WTC11 (cell line): ENCODE results near the gene VSTM2B. TPM values are rescaled to one million over a fixed set of nuclear protein-coding genes. Genes with fewer than 3 reads are reported as not detected.

Experiments
- ATAC-seq: fragments of 200-7000 bp; cut with Tn5 transposase; 2 replicates; pipeline ENCODE4 v1.10.0; 2021; ENCODE audit warnings: mild to moderate bottlenecking, moderate library complexity
- CTCF ChIA-PET: fragments of 300-600 bp; sonication (Branson Sonifier 250); formaldehyde crosslinking; loops from one replicate; lab custom pipeline; 2021; ENCODE audit warnings: antibody characterized with exemption; lab: Charles Lee
- POLR2A ChIA-PET: fragments of 350-600 bp; sonication (Branson Sonifier 250); formaldehyde crosslinking; loops from one replicate; lab custom pipeline; 2021; ENCODE audit warnings: antibody characterized with exemption; lab: Charles Lee
- DNase-seq: peaks from one replicate; pipeline ENCODE4 v3.0.0; 2021; ENCODE audit warnings: low spot score
- H3K27ac Mint-ChIP-seq: 2 replicates; pipeline ENCODE4 v1.8.0; 2021; ENCODE audit warnings: mixed read lengths
- H3K27me3 Mint-ChIP-seq: 2 replicates; pipeline ENCODE4 v1.8.0; 2021; ENCODE audit warnings: low read depth, mild to moderate bottlenecking, moderate library complexity, mixed read lengths
- H3K36me3 Mint-ChIP-seq: 2 replicates; pipeline ENCODE4 v1.8.0; 2021; ENCODE audit warnings: mixed read lengths
- H3K4me1 Mint-ChIP-seq: 2 replicates; pipeline ENCODE4 v1.8.0; 2022; ENCODE audit warnings: mixed read lengths
- H3K4me3 Mint-ChIP-seq: 2 replicates; pipeline ENCODE4 v1.8.0; 2021; ENCODE audit warnings: mild to moderate bottlenecking, moderate library complexity, mixed read lengths
- H3K9me3 Mint-ChIP-seq: 2 replicates; pipeline ENCODE4 v1.8.0; 2021; ENCODE audit warnings: mixed read lengths
- ATF1 ChIP-seq: sonication (generic); formaldehyde crosslinking; IDR thresholded peaks from 2 replicates; pipeline ENCODE4 v1.8.1; 2023; ENCODE audit warnings: mild to moderate bottlenecking, moderate library complexity, missing genetic modification reagents
- CBFB ChIP-seq: sonication (generic); formaldehyde crosslinking; IDR thresholded peaks from 2 replicates; pipeline ENCODE4 v1.8.1; 2022; ENCODE audit warnings: mild to moderate bottlenecking, low read depth, missing genetic modification reagents
- E2F1 ChIP-seq: sonication (generic); formaldehyde crosslinking; IDR thresholded peaks from 2 replicates; pipeline ENCODE4 v1.8.0; 2022; ENCODE audit warnings: mild to moderate bottlenecking, missing genetic modification reagents
- MAX ChIP-seq: sonication (generic); formaldehyde crosslinking; IDR thresholded peaks from 2 replicates; pipeline ENCODE4 v1.8.0; 2022; ENCODE audit warnings: mild to moderate bottlenecking, missing genetic modification reagents
- NFATC4 ChIP-seq: fragments of 250-450 bp; sonication (Bioruptor Pico); IDR thresholded peaks from 2 replicates; pipeline ENCODE4 v1.9.0; 2021; ENCODE audit warnings: mild to moderate bottlenecking
- NFYB ChIP-seq: sonication (generic); formaldehyde crosslinking; conservative IDR thresholded peaks from 2 replicates; pipeline ENCODE4 v1.8.0; 2022; ENCODE audit warnings: low read depth, missing genetic modification reagents
- ZNF219 ChIP-seq: sonication (generic); formaldehyde crosslinking; IDR thresholded peaks from 2 replicates; pipeline ENCODE4 v1.8.0; 2023; ENCODE audit warnings: missing genetic modification reagents, mild to moderate bottlenecking, borderline replicate concordance
- ZNF263 ChIP-seq: sonication (generic); formaldehyde crosslinking; IDR thresholded peaks from 2 replicates; pipeline ENCODE4 v1.8.1; 2022; ENCODE audit warnings: low read depth, mild to moderate bottlenecking, moderate library complexity, missing genetic modification reagents
- ZNF281 ChIP-seq: sonication (generic); formaldehyde crosslinking; IDR thresholded peaks from 2 replicates; pipeline ENCODE4 v1.8.0; 2023; ENCODE audit warnings: mild to moderate bottlenecking, missing genetic modification reagents
- ZNF671 ChIP-seq: fragments of 250-450 bp; sonication (Bioruptor Pico); IDR thresholded peaks from 2 replicates; pipeline ENCODE4 v1.8.0; 2021; ENCODE audit warnings: mild to moderate bottlenecking
- total RNA-seq: library from RNA; stranded (reverse); gene quantifications from 3 replicates; pipeline ENCODE4 v1.2.3, GENCODE V29; 2021
- TF ChIP-seq, protein P1 (sequence below): sonication (generic); formaldehyde crosslinking; IDR thresholded peaks from 2 replicates; pipeline ENCODE4 v1.8.1; 2022; ENCODE audit warnings: missing genetic modification reagents, borderline replicate concordance
- TF ChIP-seq, protein P2 (sequence below): sonication (generic); formaldehyde crosslinking; IDR thresholded peaks from 2 replicates; pipeline ENCODE4 v1.8.1; 2022; ENCODE audit warnings: mild to moderate bottlenecking, moderate library complexity, missing genetic modification reagents
- TF ChIP-seq, protein P3 (sequence below): sonication (generic); formaldehyde crosslinking; IDR thresholded peaks from 2 replicates; pipeline ENCODE4 v1.8.0; 2022; ENCODE audit warnings: missing genetic modification reagents
- TF ChIP-seq, protein P4 (sequence below): sonication (generic); formaldehyde crosslinking; conservative IDR thresholded peaks from 2 replicates; pipeline ENCODE4 v1.8.1; 2023; ENCODE audit warnings: mild to moderate bottlenecking, low read depth, missing genetic modification reagents, moderate library complexity
- TF ChIP-seq, protein P5 (sequence below): sonication (generic); formaldehyde crosslinking; IDR thresholded peaks from 2 replicates; pipeline ENCODE4 v1.8.1; 2023; ENCODE audit warnings: mild to moderate bottlenecking, moderate library complexity, missing genetic modification reagents

VSTM2B gene
- total RNA-seq, 1 experiment from 2014 or later = 3.2 TPM

- peaks cover 3% of the 10 kb centered on the region; the same call in 1 of the 2 replicates for H3K27me3 Mint-ChIP-seq
- no peak for TF ChIP-seq NFATC4 (CRISPR knock-in tag)
- TF ChIP-seq ZNF671 (CRISPR knock-in tag) = no peak
- TF ChIP-seq ZNF281 (CRISPR knock-in tag) = no peak
- TF ChIP-seq, protein P1, sequence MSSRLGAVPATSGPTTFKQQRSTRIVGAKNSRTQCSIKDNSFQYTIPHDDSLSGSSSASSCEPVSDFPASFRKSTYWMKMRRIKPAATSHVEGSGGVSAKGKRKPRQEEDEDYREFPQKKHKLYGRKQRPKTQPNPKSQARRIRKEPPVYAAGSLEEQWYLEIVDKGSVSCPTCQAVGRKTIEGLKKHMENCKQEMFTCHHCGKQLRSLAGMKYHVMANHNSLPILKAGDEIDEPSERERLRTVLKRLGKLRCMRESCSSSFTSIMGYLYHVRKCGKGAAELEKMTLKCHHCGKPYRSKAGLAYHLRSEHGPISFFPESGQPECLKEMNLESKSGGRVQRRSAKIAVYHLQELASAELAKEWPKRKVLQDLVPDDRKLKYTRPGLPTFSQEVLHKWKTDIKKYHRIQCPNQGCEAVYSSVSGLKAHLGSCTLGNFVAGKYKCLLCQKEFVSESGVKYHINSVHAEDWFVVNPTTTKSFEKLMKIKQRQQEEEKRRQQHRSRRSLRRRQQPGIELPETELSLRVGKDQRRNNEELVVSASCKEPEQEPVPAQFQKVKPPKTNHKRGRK = no peak
- TF ChIP-seq, protein P2, sequence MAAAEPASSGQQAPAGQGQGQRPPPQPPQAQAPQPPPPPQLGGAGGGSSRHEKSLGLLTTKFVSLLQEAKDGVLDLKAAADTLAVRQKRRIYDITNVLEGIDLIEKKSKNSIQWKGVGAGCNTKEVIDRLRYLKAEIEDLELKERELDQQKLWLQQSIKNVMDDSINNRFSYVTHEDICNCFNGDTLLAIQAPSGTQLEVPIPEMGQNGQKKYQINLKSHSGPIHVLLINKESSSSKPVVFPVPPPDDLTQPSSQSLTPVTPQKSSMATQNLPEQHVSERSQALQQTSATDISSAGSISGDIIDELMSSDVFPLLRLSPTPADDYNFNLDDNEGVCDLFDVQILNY (CRISPR knock-in tag) = no peak
- no peak for TF ChIP-seq MAX (CRISPR knock-in tag)
- TF ChIP-seq NFYB (CRISPR knock-in tag) = no peak
- TF ChIP-seq, protein P3, sequence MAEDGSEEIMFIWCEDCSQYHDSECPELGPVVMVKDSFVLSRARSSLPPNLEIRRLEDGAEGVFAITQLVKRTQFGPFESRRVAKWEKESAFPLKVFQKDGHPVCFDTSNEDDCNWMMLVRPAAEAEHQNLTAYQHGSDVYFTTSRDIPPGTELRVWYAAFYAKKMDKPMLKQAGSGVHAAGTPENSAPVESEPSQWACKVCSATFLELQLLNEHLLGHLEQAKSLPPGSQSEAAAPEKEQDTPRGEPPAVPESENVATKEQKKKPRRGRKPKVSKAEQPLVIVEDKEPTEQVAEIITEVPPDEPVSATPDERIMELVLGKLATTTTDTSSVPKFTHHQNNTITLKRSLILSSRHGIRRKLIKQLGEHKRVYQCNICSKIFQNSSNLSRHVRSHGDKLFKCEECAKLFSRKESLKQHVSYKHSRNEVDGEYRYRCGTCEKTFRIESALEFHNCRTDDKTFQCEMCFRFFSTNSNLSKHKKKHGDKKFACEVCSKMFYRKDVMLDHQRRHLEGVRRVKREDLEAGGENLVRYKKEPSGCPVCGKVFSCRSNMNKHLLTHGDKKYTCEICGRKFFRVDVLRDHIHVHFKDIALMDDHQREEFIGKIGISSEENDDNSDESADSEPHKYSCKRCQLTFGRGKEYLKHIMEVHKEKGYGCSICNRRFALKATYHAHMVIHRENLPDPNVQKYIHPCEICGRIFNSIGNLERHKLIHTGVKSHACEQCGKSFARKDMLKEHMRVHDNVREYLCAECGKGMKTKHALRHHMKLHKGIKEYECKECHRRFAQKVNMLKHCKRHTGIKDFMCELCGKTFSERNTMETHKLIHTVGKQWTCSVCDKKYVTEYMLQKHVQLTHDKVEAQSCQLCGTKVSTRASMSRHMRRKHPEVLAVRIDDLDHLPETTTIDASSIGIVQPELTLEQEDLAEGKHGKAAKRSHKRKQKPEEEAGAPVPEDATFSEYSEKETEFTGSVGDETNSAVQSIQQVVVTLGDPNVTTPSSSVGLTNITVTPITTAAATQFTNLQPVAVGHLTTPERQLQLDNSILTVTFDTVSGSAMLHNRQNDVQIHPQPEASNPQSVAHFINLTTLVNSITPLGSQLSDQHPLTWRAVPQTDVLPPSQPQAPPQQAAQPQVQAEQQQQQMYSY (CRISPR knock-in tag) = no peak
- TF ChIP-seq, protein P4, sequence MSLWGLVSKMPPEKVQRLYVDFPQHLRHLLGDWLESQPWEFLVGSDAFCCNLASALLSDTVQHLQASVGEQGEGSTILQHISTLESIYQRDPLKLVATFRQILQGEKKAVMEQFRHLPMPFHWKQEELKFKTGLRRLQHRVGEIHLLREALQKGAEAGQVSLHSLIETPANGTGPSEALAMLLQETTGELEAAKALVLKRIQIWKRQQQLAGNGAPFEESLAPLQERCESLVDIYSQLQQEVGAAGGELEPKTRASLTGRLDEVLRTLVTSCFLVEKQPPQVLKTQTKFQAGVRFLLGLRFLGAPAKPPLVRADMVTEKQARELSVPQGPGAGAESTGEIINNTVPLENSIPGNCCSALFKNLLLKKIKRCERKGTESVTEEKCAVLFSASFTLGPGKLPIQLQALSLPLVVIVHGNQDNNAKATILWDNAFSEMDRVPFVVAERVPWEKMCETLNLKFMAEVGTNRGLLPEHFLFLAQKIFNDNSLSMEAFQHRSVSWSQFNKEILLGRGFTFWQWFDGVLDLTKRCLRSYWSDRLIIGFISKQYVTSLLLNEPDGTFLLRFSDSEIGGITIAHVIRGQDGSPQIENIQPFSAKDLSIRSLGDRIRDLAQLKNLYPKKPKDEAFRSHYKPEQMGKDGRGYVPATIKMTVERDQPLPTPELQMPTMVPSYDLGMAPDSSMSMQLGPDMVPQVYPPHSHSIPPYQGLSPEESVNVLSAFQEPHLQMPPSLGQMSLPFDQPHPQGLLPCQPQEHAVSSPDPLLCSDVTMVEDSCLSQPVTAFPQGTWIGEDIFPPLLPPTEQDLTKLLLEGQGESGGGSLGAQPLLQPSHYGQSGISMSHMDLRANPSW (CRISPR knock-in tag) = no peak
- no peak for TF ChIP-seq ZNF263 (CRISPR knock-in tag)
- no peak for TF ChIP-seq ATF1 (CRISPR knock-in tag)
- TF ChIP-seq CBFB (CRISPR knock-in tag) = no peak
- no peak for TF ChIP-seq E2F1 (CRISPR knock-in tag)
- TF ChIP-seq, protein P5, sequence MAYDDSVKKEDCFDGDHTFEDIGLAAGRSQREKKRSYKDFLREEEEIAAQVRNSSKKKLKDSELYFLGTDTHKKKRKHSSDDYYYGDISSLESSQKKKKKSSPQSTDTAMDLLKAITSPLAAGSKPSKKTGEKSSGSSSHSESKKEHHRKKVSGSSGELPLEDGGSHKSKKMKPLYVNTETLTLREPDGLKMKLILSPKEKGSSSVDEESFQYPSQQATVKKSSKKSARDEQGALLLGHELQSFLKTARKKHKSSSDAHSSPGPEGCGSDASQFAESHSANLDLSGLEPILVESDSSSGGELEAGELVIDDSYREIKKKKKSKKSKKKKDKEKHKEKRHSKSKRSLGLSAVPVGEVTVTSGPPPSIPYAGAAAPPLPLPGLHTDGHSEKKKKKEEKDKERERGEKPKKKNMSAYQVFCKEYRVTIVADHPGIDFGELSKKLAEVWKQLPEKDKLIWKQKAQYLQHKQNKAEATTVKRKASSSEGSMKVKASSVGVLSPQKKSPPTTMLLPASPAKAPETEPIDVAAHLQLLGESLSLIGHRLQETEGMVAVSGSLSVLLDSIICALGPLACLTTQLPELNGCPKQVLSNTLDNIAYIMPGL (CRISPR knock-in tag) = no peak
- TF ChIP-seq ZNF219 (CRISPR knock-in tag) = no peak
- TF ChIP-seq, all 79 proteins: peak for 0
- Mint-ChIP-seq H3K27ac (peak overlapping the region; percentile 100), H3K9me3 (no peaks in the 10 kb centered on the region), H3K4me3 (peak overlapping the region; percentile 100), H3K4me1 (peaks cover 16% of the 10 kb centered on the region), H3K36me3 (peaks cover under 1% of the 10 kb centered on the region; the same call in 1 of the 2 replicates)
- DNase-seq (no peak), ATAC-seq (peak; percentile 6)
- ChIA-PET CTCF (interaction anchor here (0.8 to 3.1 kb wide), 12 partner anchors 10 to 316 kb away, joined by 3 to 23 read pairs (median 6); partner anchors contain the start of gene PLEKHF1), POLR2A (interaction anchor here (0.6 to 2.0 kb wide), 7 partner anchors 11 to 328 kb away, joined by 3 to 11 read pairs (median 4); partner anchors contain the start of gene PLEKHF1)
These were observed 80.6 kb downstream of the VSTM2B start for GRCh38 chr19:29606420-29606747.
